PC-3 (cell line): ENCODE results near the gene CFL1. TPM values are rescaled to one million over a fixed set of nuclear protein-coding genes. Genes with fewer than 3 reads are reported as not detected.
A peak's percentile ranks its signal among the peaks of the same experiment; 100 is the strongest.

Source experiments
- ATAC-seq: fragments of 200-7000 bp; cut with Tn5 transposase; 2 replicates; pipeline ENCODE4 v1.9.1; 2020; ENCODE audit warnings: mild to moderate bottlenecking, moderate library complexity
- BruUV-seq: library from RNA; stranded (reverse); fragments of 400-500 nt; replicated peaks from 2 replicates; lab custom pipeline; 2021; lab: Mats Ljungman, UMichigan
- CTCF ChIA-PET: fragments of 300-600 bp; sonication (Branson Sonifier 250); formaldehyde crosslinking; loops from one replicate; lab custom pipeline; 2022; ENCODE audit warnings: antibody characterized with exemption; lab: Charles Lee
- POLR2A ChIA-PET: fragments of 300-600 bp; sonication (Branson Sonifier 250); formaldehyde crosslinking; loops from one replicate; lab custom pipeline; 2022; ENCODE audit warnings: antibody characterized with exemption; ENCODE audit not compliant: unreplicated experiment; lab: Charles Lee
- DNase-seq: peaks from one replicate; pipeline ENCODE4 v3.0.0-alpha.2; 2015
- H2AFZ ChIP-seq: fragments of 300-600 bp; sonication (generic); 2 replicates; pipeline ENCODE4 v1.6.0; 2016; ENCODE audit warnings: antibody characterized with exemption, low read length
- H3F3A ChIP-seq: fragments of 300-600 bp; sonication (generic); one replicate; pipeline ENCODE4 v1.6.0; 2017; ENCODE audit warnings: antibody characterized with exemption, low read length, control low read depth, mild to moderate bottlenecking; ENCODE audit not compliant: unreplicated experiment
- H3K27ac ChIP-seq: fragments of 300-600 bp; sonication (generic); 2 replicates; pipeline ENCODE4 v1.5.1; 2016; ENCODE audit warnings: mild to moderate bottlenecking, low read length
- H3K27me3 ChIP-seq: fragments of 300-600 bp; sonication (generic); 2 replicates; pipeline ENCODE4 v1.6.1; 2016; ENCODE audit warnings: low read length, mixed read lengths
- H3K36me3 ChIP-seq: fragments of 300-600 bp; sonication (generic); 2 replicates; pipeline ENCODE4 v1.6.1; 2016; ENCODE audit warnings: low read depth, mixed run types, low read length, mixed read lengths
- H3K4me1 ChIP-seq: fragments of 300-600 bp; sonication (generic); 2 replicates; pipeline ENCODE4 v1.5.1; 2016; ENCODE audit warnings: low read length; ENCODE audit not compliant: insufficient read depth
- H3K4me2 ChIP-seq: fragments of 300-600 bp; sonication (generic); 2 replicates; pipeline ENCODE4 v1.6.0; 2016; ENCODE audit warnings: low read length
- H3K4me3 ChIP-seq: fragments of 300-600 bp; sonication (generic); 2 replicates; pipeline ENCODE4 v1.5.1; 2016; ENCODE audit warnings: mild to moderate bottlenecking, low read length, mixed read lengths
- H3K79me2 ChIP-seq: fragments of 300-600 bp; sonication (generic); 2 replicates; pipeline ENCODE4 v1.6.1; 2017; ENCODE audit warnings: low read length, mixed read lengths
- H3K9ac ChIP-seq: fragments of 300-600 bp; sonication (generic); 2 replicates; pipeline ENCODE4 v1.6.0; 2016; ENCODE audit warnings: mild to moderate bottlenecking, low read length
- H3K9me2 ChIP-seq: fragments of 300-600 bp; sonication (generic); replicated peaks from 2 replicates; pipeline ENCODE4 v1.6.1; 2016; ENCODE audit warnings: mixed run types, low read length, mixed read lengths
- H3K9me3 ChIP-seq: fragments of 300-600 bp; sonication (generic); 2 replicates; pipeline ENCODE4 v1.6.1; 2016; ENCODE audit warnings: low read length, mixed read lengths
- H4K20me1 ChIP-seq: fragments of 300-600 bp; sonication (generic); 2 replicates; pipeline ENCODE4 v1.6.1; 2016; ENCODE audit warnings: low read length, mixed read lengths
- CTCF ChIP-seq: fragments of 300-600 bp; sonication (generic); conservative IDR thresholded peaks from 2 replicates; pipeline ENCODE4 v1.5.1; 2017; ENCODE audit warnings: antibody characterized with exemption, low read depth, mild to moderate bottlenecking, low read length
- EZH2 ChIP-seq: fragments of 300-600 bp; sonication (generic); IDR thresholded peaks from one replicate; pipeline ENCODE4 v1.6.1; 2017; ENCODE audit warnings: antibody characterized with exemption, mild to moderate bottlenecking, low read length; ENCODE audit not compliant: unreplicated experiment
- EZH2phosphoT487 ChIP-seq: fragments of 300-600 bp; sonication (generic); IDR thresholded peaks from 2 replicates; pipeline ENCODE4 v1.6.1; 2018; ENCODE audit warnings: mild to moderate bottlenecking, antibody characterized with exemption, low read length, borderline replicate concordance
- intact Hi-C: fragments of 100-400 bp; cut with micrococcal nuclease; formaldehyde crosslinking; loops from 2 replicates; pipeline ENCODE4 v1.9.0; 2023
- total RNA-seq: library from RNA; depleted of rRNA; stranded (reverse); fragments of >200 nt; gene quantifications from 2 replicates; pipeline ENCODE4 v1.2.3, GENCODE V29; 2014

The CFL1 gene
- total RNA-seq, 1 experiment from 2014 or later, result 2,710 TPM

DNA sequence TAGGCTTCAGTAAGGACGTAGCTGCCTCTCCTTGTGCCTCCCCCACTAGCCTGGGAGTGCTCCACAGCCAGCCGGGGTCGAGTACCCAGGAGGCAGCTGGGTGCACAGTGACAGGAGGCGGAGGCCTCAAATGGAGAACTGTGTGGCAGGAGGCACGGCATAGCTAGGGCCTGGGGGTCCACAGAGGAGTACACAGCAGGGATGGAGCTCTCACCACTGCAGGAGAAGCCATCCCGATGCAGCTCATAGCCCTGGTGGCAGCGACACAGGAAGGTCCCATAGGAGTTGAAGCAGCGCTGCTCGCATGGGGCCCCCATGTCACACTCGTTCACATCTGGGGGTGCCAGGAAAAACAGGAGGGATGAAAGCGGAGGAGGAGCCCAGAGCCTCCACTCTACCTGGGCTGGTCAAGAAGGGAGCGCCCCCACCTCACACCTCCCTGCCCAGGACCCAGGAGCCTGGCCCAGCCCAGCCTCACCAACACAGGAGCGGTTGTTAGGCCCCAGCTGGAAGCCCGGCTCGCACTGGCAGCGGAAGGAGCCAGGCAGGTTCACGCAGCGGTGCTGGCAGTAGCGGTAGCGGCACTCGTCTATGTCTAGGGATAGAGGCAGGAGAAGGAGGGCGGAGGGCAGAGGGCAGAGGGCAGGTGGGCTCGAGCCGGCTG, 11.8 kb upstream of the CFL1 start:
- CTCF ChIA-PET, result no interaction called here
- Histone ChIP-seq H3K9me3 (no peaks in the 10 kb centered on the region), H3K27ac (no peak overlapping the region), H3K79me2 (no peaks in the 10 kb centered on the region), H2AFZ (no peak overlapping the region), H3K9me2 (no peaks in the 10 kb centered on the region), H3K4me2 (no peak overlapping the region), H4K20me1 (no peaks in the 10 kb centered on the region), H3F3A (no peaks in the 10 kb centered on the region), H3K4me3 (no peak overlapping the region), H3K36me3 (peaks cover 10% of the 10 kb centered on the region; the same call in 1 of the 2 replicates), H3K27me3 (no peaks in the 10 kb centered on the region), H3K9ac (no peak overlapping the region), H3K4me1 (peaks cover 6% of the 10 kb centered on the region)
- no peak for DNase-seq
- no peak for ATAC-seq
- intact Hi-C loops, result no loop called here
- POLR2A ChIA-PET, result interaction anchor here (0.8 kb wide), 1 partner anchor 10 kb away, joined by 4 read pairs; no protein-coding TSS in a partner anchor
- no TSS peak for BruUV-seq
- TF ChIP-seq EZH2phosphoT487 (no peak), EZH2 (no peak), CTCF (no peak)

- no peak for DNase-seq
- Histone ChIP-seq H3K4me1 (peaks cover 6% of the 10 kb centered on the region), H3F3A (no peaks in the 10 kb centered on the region), H3K79me2 (no peaks in the 10 kb centered on the region), H3K9ac (no peak overlapping the region), H4K20me1 (no peaks in the 10 kb centered on the region), H3K9me2 (no peaks in the 10 kb centered on the region), H3K36me3 (peaks cover 19% of the 10 kb centered on the region; the same call in 1 of the 2 replicates), H3K4me3 (no peak overlapping the region), H3K27me3 (no peaks in the 10 kb centered on the region), H3K27ac (no peak overlapping the region), H3K9me3 (no peaks in the 10 kb centered on the region), H2AFZ (no peak overlapping the region), H3K4me2 (no peak overlapping the region)
- POLR2A ChIA-PET, result interaction anchor here (0.6 kb wide), 1 partner anchor 32 kb away, joined by 3 read pairs; no protein-coding TSS in a partner anchor
- ATAC-seq, result no peak
- intact Hi-C loops, result no loop called here
- TF ChIP-seq EZH2phosphoT487 (no peak), CTCF (no peak), EZH2 (no peak)
- CTCF ChIA-PET, result interaction anchor here (0.7 kb wide), 1 partner anchor 9 kb away, joined by 4 read pairs; the partner anchor contains the start of gene MUS81
- BruUV-seq, result TSS peak; percentile 3
Observed at GRCh38 chr11:65868907-65869306, 10.9 kb upstream of the CFL1 start.
